ENCODE data around the gene MUTYH. TPM values are rescaled to one million over a fixed set of nuclear protein-coding genes. Genes with fewer than 3 reads are reported as not detected.
"Not testable (repeated sequence)": the region's sequence is repeated elsewhere in the genome, so short reads cannot be mapped to it uniquely, and the experiment has no call there.

MUTYH gene
- total and polyA plus RNA-seq, 9 donors, result 13.9 to 25.3 (median 15.9) TPM

GRCh38 chr1:45375104-45376090 is 35.2 kb upstream of the MUTYH start:
- H3K36me3 ChIP-seq (ENCODE audit: control insufficient read depth, insufficient read depth, low read length), result no peaks in the 10 kb centered on the region
- H3K27me3 ChIP-seq (ENCODE audit: control insufficient read depth, insufficient read depth, low read length), result no peaks in the 10 kb centered on the region
- WGBS (ENCODE audit: insufficient coverage), result 77% methylated on average over 1 of the region's 3 CpGs
- no peaks in the 10 kb centered on the region for H3K9me3 ChIP-seq (replicated peaks; ENCODE audit: control insufficient read depth, low read depth, low read length)
- H3K27ac ChIP-seq (ENCODE audit: low read length), result no peak overlapping the region
- no peaks in the 10 kb centered on the region for H3K4me1 ChIP-seq (ENCODE audit: control insufficient read depth, insufficient read depth, low read length)
- peak; percentile 60 for DNase-seq
- no peak overlapping the region for H3K4me3 ChIP-seq (ENCODE audit: low read length)

GRCh38 chr1:45373573-45373972 is 33.3 kb upstream of the MUTYH start:
- H3K27ac ChIP-seq (ENCODE audit: low read length), result no peak overlapping the region
- H3K36me3 ChIP-seq (ENCODE audit: control insufficient read depth, insufficient read depth, low read length), result no peaks in the 10 kb centered on the region
- H3K4me1 ChIP-seq (ENCODE audit: control insufficient read depth, insufficient read depth, low read length), result no peaks in the 10 kb centered on the region
- no peaks in the 10 kb centered on the region for H3K9me3 ChIP-seq (replicated peaks; ENCODE audit: control insufficient read depth, low read depth, low read length)
- no peaks in the 10 kb centered on the region for H3K27me3 ChIP-seq (ENCODE audit: control insufficient read depth, insufficient read depth, low read length)
- H3K4me3 ChIP-seq (ENCODE audit: low read length), result no peak overlapping the region
- no peak for DNase-seq

- H3K27ac ChIP-seq (ENCODE audit: low read length), result no peak overlapping the region
- H3K27me3 ChIP-seq (ENCODE audit: control insufficient read depth, insufficient read depth, low read length), result no peaks in the 10 kb centered on the region
- no peak overlapping the region for H3K4me3 ChIP-seq (ENCODE audit: low read length)
- DNase-seq, result no peak
- H3K36me3 ChIP-seq (ENCODE audit: control insufficient read depth, insufficient read depth, low read length), result no peaks in the 10 kb centered on the region
- H3K4me1 ChIP-seq (ENCODE audit: control insufficient read depth, insufficient read depth, low read length), result no peaks in the 10 kb centered on the region
- no peaks in the 10 kb centered on the region for H3K9me3 ChIP-seq (replicated peaks; ENCODE audit: control insufficient read depth, low read depth, low read length)
These were observed 30.3 kb upstream of the MUTYH start for GRCh38 chr1:45370575-45370974.

GRCh38 chr1:45365051-45365450 is 24.8 kb upstream of the MUTYH start:
- no peak overlapping the region for H3K4me3 ChIP-seq (ENCODE audit: low read length)
- H3K36me3 ChIP-seq (ENCODE audit: control insufficient read depth, insufficient read depth, low read length), result no peaks in the 10 kb centered on the region
- 82% methylated on average over 2 of the region's 6 CpGs for WGBS (ENCODE audit: insufficient coverage)
- no peak for DNase-seq
- H3K9me3 ChIP-seq (replicated peaks; ENCODE audit: control insufficient read depth, low read depth, low read length), result no peaks in the 10 kb centered on the region
- H3K4me1 ChIP-seq (ENCODE audit: control insufficient read depth, insufficient read depth, low read length), result peaks cover 11% of the 10 kb centered on the region
- no peak overlapping the region for H3K27ac ChIP-seq (ENCODE audit: low read length)
- no peaks in the 10 kb centered on the region for H3K27me3 ChIP-seq (ENCODE audit: control insufficient read depth, insufficient read depth, low read length)

- H3K4me1 ChIP-seq (ENCODE audit: control insufficient read depth, insufficient read depth, low read length), result peaks cover 14% of the 10 kb centered on the region
- H3K9me3 ChIP-seq (replicated peaks; ENCODE audit: control insufficient read depth, low read depth, low read length), result no peaks in the 10 kb centered on the region
- H3K27ac ChIP-seq (ENCODE audit: low read length), result no peak overlapping the region
- WGBS (ENCODE audit: insufficient coverage), result no CpG with 5 or more reads among the region's 2 CpGs
- no peak overlapping the region for H3K4me3 ChIP-seq (ENCODE audit: low read length)
- no peak for DNase-seq
- H3K36me3 ChIP-seq (ENCODE audit: control insufficient read depth, insufficient read depth, low read length), result no peaks in the 10 kb centered on the region
- no peaks in the 10 kb centered on the region for H3K27me3 ChIP-seq (ENCODE audit: control insufficient read depth, insufficient read depth, low read length)
These were observed 24.1 kb upstream of the MUTYH start for GRCh38 chr1:45364294-45364693.

- peak overlapping the region; percentile 74 for H3K27ac ChIP-seq (ENCODE audit: low read length)
- peak; percentile 91 for DNase-seq
- peak overlapping the region; percentile 10 for H3K4me3 ChIP-seq (ENCODE audit: low read length)
- not testable (repeated sequence) for H3K27me3 ChIP-seq (ENCODE audit: control insufficient read depth, insufficient read depth, low read length); H3K9me3 ChIP-seq (replicated peaks; ENCODE audit: control insufficient read depth, low read depth, low read length); H3K36me3 ChIP-seq (ENCODE audit: control insufficient read depth, insufficient read depth, low read length)
- peaks cover 14% of the 10 kb centered on the region for H3K4me1 ChIP-seq (ENCODE audit: control insufficient read depth, insufficient read depth, low read length)
- 24% methylated on average over 5 of the region's 7 CpGs for WGBS (ENCODE audit: insufficient coverage)
These were observed 20.7 kb upstream of the MUTYH start for GRCh38 chr1:45360981-45361380.

GRCh38 chr1:45359882-45360513 is 19.8 kb upstream of the MUTYH start:
- Histone ChIP-seq H3K27ac (ENCODE audit: low read length) (peak overlapping the region; percentile 74), H3K4me3 (ENCODE audit: low read length) (no peak overlapping the region), H3K9me3 (replicated peaks; ENCODE audit: control insufficient read depth, low read depth, low read length) (no peaks in the 10 kb centered on the region), H3K4me1 (ENCODE audit: control insufficient read depth, insufficient read depth, low read length) (peaks cover 14% of the 10 kb centered on the region), H3K36me3 (ENCODE audit: control insufficient read depth, insufficient read depth, low read length) (no peaks in the 10 kb centered on the region), H3K27me3 (ENCODE audit: control insufficient read depth, insufficient read depth, low read length) (no peaks in the 10 kb centered on the region)
- 24% methylated on average over 3 of the region's 7 CpGs for WGBS (ENCODE audit: insufficient coverage)
- DNase-seq, result peak; percentile 91

GRCh38 chr1:45356186-45356585 is 15.9 kb upstream of the MUTYH start:
- Histone ChIP-seq H3K4me1 (ENCODE audit: control insufficient read depth, insufficient read depth, low read length) (peaks cover 14% of the 10 kb centered on the region), H3K27me3 (ENCODE audit: control insufficient read depth, insufficient read depth, low read length) (no peaks in the 10 kb centered on the region), H3K36me3 (ENCODE audit: control insufficient read depth, insufficient read depth, low read length) (no peaks in the 10 kb centered on the region), H3K4me3 (ENCODE audit: low read length) (no peak overlapping the region), H3K9me3 (replicated peaks; ENCODE audit: control insufficient read depth, low read depth, low read length) (no peaks in the 10 kb centered on the region), H3K27ac (ENCODE audit: low read length) (no peak overlapping the region)
- 48% methylated on average over 3 of the region's 4 CpGs for WGBS (ENCODE audit: insufficient coverage)
- DNase-seq, result no peak

- H3K4me1 ChIP-seq (ENCODE audit: control insufficient read depth, insufficient read depth, low read length), result peaks cover 10% of the 10 kb centered on the region
- no peak overlapping the region for H3K27ac ChIP-seq (ENCODE audit: low read length)
- 67% methylated on average over 2 of the region's 2 CpGs for WGBS (ENCODE audit: insufficient coverage)
- no peaks in the 10 kb centered on the region for H3K9me3 ChIP-seq (replicated peaks; ENCODE audit: control insufficient read depth, low read depth, low read length)
- no peak overlapping the region for H3K4me3 ChIP-seq (ENCODE audit: low read length)
- H3K36me3 ChIP-seq (ENCODE audit: control insufficient read depth, insufficient read depth, low read length), result no peaks in the 10 kb centered on the region
- no peaks in the 10 kb centered on the region for H3K27me3 ChIP-seq (ENCODE audit: control insufficient read depth, insufficient read depth, low read length)
- DNase-seq, result no peak
These were observed 15.4 kb upstream of the MUTYH start for GRCh38 chr1:45355683-45356082.

GRCh38 chr1:45354838-45355237 is 14.6 kb upstream of the MUTYH start:
- Histone ChIP-seq H3K27me3 (ENCODE audit: control insufficient read depth, insufficient read depth, low read length) (no peaks in the 10 kb centered on the region), H3K9me3 (replicated peaks; ENCODE audit: control insufficient read depth, low read depth, low read length) (no peaks in the 10 kb centered on the region), H3K4me3 (ENCODE audit: low read length) (no peak overlapping the region), H3K4me1 (ENCODE audit: control insufficient read depth, insufficient read depth, low read length) (peaks cover 1% of the 10 kb centered on the region), H3K27ac (ENCODE audit: low read length) (no peak overlapping the region), H3K36me3 (ENCODE audit: control insufficient read depth, insufficient read depth, low read length) (no peaks in the 10 kb centered on the region)
- DNase-seq, result no peak
- WGBS (ENCODE audit: insufficient coverage), result no CpG with 5 or more reads among the region's 4 CpGs
